ENCODE measurements around the gene CFAP73.

DNA sequence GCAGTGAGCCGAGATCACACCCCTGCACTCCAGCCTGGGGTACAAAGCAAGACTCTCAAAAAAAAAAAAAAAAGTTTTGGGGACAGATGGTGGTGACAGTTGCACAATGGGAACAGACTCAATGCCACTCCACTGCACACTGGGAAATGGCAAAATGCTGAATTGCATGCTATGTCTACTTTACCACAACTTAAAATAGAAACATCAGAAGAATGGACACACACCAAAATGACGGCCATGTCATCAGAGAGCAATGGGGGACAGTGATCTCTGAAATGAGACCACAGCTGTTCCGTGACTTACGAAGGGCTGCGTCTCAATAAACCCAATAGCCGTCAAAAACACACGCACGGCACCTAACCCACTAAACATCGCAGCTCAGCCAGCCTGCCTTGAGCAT is 22.0 kb downstream of the CFAP73 start:
- TF ChIP-seq, protein P1, sequence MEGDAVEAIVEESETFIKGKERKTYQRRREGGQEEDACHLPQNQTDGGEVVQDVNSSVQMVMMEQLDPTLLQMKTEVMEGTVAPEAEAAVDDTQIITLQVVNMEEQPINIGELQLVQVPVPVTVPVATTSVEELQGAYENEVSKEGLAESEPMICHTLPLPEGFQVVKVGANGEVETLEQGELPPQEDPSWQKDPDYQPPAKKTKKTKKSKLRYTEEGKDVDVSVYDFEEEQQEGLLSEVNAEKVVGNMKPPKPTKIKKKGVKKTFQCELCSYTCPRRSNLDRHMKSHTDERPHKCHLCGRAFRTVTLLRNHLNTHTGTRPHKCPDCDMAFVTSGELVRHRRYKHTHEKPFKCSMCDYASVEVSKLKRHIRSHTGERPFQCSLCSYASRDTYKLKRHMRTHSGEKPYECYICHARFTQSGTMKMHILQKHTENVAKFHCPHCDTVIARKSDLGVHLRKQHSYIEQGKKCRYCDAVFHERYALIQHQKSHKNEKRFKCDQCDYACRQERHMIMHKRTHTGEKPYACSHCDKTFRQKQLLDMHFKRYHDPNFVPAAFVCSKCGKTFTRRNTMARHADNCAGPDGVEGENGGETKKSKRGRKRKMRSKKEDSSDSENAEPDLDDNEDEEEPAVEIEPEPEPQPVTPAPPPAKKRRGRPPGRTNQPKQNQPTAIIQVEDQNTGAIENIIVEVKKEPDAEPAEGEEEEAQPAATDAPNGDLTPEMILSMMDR (IDR thresholded peaks at IDR 0.05), result no peak
- TF ChIP-seq EZH2phosphoT487 (IDR thresholded peaks at IDR 0.05) (no peak), EZH2 (IDR thresholded peaks at IDR 0.05) (no peak)
